HG03432 (cell line): ENCODE results near the gene EDNRA.

ENCODE experiments used
- ATAC-seq: cut with Tn5 transposase; IDR thresholded peaks from one replicate; pipeline ENCODE4 v1.9.1; 2021; ENCODE audit warnings: mild to moderate bottlenecking, moderate library complexity; ENCODE audit not compliant: unreplicated experiment

Gene EDNRA

DNA sequence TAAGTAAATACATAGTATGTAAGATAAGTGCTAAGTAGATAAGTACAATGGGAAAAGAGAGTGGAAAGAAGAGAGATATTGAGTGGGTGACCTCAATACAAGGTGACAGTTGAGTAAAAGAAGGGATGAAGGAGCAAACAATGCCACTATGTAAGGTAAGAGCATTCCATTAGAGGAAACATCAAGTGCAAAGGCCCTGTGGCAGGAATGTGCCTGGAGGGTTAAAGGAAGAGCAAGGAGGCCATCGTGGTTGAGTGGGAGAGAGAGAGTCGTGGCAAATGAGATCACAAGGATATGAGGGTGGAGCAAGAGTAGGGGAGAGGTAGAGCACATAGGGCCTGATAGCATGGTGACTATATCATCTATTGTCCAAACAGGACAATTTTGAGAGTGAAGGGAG is 13.4 kb downstream of the EDNRA start:
- no peak for ATAC-seq

DNA sequence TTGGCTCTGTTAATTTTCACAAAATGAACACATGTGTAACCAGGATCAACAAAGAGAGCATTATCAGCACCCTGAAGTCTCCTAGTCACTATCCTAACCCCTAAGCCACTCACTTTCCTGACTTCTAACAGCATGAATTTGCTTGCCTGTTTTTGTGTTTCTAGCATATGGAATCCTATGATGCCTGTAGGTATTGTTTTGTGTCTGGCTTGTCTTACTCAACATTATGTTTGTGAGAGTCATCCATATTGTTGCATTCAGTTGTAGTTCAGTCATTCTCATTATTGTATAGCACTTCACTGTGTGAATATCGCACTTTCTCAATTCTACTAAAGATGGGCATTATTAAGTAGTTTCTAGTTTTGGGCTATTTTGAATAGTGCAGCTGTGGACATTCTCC is 15.6 kb downstream of the EDNRA start:
- ATAC-seq: no peak

DNA sequence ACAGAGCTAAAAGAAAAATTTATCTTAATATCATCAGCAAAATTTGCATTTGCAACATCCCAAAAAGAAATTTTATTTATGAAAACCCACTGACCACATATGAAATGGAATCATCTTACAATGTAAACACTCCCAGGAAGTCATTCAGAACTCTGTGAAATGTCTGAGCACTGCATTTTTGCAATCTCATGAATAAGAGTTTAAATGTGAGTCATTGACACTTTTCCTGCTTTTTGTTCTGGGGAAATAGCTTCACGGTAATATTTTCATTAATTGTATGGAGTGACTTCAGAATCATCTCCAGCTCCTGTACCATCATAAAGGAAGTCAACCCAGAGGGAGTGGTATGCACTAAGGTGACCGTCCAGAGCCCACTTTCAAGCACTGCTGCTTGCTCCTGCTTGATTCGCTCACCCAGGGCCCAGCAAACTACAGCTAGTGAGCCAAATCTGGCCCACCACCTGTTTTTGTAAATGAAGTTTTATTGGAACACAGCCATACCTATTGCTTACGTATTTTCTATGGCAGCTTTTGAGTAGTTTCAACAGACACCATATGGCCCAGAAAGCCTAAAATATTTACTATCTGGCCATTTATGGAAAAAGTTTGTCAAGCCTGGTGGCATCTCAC is 17.2 kb downstream of the EDNRA start:
- no peak for ATAC-seq

DNA sequence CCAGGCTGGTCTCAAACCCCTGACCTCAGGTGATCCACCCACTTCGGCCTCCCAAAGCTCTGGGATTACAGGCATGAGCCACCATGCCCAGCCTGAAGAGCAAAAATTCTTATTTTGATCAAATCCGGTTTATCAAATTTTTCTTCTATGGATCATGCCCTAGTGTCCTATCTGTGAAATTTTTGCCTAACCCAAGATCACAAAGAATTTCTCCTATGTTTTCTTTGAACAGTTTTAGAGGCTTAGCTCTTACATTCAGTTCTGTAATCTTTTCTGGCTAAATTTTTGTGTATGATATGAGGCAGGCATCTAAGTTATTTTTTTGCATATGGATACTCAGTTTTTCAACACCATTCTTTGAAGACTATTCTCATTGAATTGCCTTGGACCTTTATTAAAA is 27.4 kb downstream of the EDNRA start:
- no peak for ATAC-seq

DNA sequence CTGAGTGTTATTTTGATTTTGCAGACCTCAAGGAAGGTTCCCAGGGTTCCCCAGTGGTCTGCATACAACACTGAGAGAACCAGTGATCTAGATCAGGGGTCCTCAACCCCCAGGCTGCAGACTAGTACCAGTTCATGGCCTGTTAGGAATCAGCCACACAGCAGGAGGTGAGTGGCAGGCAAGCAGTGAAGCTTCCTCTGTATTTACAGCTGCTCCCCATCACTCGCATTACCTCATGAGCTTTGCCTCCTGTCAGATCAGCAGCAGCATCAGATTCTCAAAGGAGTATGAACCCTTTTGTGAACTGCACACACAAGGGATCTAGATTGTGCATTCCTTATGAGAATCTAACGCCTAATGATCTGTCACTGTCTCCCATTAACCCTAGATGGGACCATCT is 28.5 kb downstream of the EDNRA start:
- ATAC-seq: no peak

DNA sequence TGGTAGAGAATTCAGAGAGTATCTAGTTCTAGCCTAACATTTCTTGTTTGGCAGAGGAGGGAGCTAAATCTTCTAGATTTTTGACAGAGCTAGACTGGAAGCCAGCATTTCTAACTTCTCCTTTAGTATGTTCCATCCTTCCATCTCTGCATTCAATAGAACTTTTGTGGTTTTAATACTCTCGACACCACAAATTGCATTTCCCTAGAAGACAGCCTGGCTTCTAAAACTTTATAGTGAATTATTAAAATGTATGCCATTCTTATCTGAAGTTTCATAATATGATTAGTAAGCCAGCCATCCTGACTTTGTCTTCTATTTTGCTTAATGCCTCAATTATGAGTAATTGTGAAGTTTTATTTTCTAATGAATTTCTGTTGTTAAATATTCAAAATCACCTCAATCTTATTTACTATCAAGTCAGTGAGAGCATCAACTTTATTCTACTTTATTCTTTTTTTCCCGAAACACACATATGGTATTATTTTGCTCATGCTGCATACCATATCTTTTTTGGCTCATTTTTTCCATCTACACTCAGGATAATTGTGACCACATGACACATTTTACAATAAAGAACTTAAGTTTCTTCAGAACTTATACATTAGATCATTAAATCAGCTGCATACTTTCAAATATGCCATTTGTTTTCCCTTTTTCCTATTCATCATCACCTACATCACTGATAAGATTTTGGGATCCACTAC is 30.2 kb downstream of the EDNRA start:
- ATAC-seq: no peak

DNA sequence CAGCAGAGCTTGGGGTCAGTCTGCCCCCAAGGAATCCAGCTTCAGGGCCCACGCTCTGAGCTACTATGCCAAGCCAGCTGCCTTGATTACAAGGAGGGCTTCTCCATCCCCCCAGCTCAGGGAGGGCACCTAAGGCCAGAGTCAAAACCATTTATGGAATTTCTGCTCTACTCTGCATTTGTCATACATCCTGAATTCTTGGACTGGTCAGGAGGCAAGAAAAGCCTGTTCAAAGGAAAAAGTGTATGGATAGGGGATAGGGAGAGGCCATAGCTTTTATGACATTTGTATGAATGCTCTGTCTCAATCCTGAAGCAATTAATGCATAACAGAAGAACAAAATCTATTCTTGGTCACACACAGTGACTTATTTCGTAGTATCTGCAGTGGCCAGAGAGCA is 32.2 kb downstream of the EDNRA start:
- no peak for ATAC-seq

DNA sequence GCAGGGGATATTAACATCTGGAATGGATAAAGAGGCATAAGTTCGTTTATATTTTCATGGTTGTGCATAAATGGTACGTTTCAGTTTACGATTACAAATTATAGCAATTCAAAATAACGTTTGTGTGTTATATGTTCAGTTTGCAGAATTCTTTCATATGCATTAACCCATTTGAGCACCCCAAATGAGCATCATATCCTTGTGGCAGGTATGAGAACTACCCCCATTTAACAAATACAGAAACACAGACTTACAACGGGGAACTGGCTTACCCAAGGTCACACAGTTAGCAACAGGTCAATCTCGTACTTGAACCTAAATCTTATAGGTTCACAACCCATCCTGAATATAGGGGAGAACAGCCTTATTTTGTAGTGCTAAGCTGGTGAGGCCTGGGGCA is 33.1 kb downstream of the EDNRA start:
- ATAC-seq: no peak

DNA sequence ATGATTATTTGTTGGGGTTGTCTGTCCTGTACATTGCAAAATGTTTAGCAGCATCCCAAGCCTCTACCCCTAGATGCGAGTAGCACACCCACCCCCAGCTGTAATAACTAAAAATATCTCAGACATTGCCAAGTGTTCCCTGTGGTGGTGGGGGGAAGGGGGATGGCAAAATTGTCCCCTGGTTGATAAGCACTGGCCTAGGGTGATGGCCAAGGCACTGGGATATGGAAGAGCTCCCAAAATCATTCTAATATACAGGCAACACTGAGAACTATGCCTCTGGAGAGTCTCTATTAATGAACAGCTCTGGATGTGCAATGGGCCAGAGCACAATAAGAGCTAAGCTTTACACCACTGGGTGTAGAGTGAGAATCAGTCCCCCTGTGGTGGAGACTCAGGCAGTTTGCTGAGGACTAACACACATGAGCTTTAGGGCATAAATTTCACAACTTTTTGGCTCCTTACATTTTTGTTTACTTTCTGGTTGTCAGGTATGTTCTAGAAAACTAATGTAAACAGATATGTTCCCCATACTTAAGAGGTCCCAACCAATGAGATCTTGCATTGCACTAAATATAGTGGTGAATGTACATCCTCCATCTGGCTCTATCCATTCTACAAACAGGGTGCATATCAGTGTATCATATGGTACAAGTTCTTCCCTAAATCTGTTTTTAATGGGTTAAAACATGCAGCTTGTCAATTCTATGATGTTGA is 34.5 kb downstream of the EDNRA start:
- ATAC-seq: no peak

DNA sequence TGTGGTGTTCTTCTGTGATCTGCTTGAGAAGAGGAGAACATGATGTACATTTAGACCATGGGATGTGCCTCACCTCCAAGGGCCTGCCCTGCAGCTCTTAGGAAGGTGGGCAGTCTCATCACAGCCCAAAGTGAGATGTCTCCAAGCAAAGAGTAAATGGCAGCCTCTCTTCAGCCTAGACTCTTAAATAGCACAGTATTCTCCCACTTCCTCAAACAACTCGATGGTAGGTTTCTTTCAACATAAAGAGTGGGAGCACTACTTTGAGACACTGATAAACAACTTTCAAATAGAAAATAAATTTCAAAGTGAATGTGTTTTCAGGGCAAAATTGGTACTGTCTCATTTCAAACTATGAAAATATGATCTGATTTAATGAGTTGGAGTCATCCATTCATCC is 35.2 kb downstream of the EDNRA start:
- no peak for ATAC-seq

DNA sequence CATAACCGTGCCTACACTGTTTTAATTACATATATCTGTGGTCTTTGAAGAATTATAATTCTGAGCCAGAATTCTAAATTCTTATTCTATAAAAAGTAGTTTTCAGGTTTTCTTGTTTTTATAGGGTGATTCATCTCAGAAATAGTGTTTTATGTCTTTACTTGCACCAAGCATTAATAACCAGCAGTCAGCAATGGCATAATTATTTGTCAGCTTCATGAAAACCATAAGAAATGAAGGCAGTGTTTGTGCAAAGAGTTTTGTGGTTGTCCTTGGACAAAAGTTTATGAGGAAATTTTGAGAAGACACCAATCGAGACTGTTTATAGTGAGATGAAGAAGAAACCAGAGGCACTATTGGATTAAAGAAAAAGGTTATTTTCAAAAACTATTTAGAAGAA is 37.2 kb downstream of the EDNRA start:
- no peak for ATAC-seq

DNA sequence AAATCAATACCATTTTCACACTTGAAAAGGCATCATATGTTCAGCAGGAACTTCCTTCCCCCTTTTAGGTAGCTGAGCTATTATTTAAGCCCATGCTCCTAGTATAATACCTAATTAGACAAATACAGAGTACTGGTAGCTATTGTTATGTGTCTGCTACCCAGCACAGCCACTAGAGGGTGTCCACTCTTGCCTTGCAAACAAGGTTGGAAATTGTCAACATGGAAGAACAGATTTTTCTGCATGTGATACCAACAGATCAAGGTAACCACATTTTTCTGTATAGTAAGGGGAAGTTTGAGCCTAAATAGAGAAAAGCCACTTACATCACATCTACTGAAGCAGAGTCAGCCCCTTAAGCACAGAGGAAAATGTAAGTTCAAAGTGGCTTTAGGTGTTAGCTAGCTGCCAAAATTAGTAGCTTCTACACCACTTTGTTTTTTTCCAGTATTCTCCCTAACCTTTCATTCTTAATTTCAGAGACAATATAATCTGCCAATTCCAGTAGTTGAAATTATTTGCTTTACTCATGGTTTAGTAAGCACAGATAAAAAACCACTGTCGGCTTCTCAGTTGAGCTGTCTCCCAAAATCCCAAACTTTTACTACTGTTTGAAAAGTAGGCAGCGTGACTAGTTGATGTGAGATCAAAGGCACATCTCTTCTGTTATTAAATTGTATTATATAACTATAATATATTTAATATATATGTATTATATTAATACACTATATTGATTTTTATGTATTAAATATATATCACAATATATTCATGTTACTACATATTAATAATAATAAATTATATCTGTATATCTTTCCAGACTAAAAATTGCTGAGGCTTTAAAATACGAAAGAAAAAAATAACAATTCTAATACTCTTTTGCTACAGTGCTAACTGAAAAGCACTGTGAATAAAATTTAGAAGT is 38.2 kb downstream of the EDNRA start:
- ATAC-seq: peak; percentile 94

DNA sequence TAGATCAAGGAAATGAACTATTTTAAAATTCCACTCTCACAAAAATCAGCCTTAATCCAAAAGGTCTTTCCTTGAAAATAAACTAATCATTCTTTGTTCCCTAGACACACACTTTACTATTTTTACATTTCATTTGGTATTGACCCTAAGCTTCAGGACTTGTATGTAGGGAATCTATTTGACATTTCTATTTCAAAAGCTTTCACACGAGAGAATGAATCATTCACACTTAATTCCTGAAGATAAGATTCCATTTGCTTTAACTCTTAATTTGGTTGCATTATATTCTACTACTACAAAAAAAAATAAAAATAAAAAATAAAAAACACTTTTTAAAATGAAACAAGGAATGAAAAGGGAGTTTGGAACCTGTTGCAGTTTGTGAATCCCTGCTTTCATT is 43.7 kb downstream of the EDNRA start:
- no peak for ATAC-seq

DNA sequence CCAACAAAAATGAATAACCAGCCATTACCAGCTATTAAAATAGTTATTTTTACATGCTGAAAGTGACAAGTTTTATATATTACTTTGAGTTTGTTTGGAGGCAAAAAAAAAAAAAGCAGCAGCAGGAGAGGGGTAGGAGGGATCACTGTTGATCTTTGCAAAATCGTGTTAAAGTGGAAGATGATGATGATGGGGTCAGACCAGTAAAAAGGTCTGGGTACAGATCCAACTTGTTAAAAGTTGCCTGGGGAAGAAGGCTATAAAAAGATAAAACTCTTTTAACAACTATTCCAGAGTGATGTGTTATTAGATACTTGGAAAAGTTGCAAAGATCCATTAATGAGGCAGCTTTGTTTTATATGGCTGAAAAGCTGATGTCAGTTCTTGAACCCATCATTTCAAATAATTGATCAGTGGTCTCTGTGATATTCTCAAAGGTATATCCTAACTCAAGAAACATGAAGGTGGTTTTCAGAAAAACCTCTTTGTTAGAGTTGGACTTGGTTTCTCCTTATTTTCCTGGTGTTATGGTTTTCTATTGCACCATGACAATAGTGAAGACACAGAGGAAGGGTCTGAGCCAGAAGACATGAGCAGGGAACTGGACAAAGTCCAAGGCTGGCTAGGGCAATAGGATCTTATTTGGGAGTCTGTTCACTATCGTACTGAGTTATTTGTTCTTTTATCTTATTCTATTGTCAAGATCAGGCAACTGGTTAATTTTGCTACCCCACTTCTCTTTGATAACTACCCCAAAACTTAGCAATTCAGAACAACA is 44.8 kb downstream of the EDNRA start:
- no peak for ATAC-seq

DNA sequence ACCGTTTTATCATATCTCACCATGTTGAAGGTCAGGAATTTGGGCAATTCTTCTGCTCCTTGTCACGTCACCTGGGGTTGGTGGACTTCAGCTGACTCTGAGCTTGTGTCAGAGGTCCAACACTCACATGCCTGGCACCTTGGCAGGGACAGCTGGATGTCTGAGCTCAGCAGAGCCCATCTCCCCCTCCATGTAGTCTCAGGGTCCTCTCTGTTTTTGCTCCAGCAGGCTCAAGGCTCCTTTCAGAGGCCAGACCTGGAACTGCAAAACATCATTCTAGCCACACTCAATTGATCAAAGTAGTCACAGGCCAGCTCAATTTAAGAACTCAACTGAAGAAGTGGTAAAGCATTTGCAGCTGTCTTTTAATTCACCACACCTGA is 45.4 kb downstream of the EDNRA start:
- ATAC-seq: peak; percentile 54

DNA sequence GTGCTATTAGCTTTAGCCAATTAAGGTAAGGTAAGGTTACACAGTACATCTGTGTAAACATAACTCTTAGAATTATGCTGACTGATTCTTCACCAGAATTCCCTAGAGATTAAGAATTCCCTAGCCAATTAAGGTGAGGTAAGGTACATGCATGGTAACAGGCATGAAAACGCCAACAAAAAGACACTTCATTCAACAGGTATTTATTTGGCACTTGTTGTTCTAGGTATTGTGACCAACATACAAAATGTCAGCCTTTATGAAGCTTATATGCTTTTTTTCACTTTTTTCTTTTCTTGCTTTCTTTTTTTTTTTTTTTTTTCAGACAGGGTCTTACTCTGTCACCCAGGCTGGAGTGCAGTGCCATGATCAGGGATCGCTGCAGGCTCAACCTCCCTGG is 47.2 kb downstream of the EDNRA start:
- ATAC-seq: no peak

DNA sequence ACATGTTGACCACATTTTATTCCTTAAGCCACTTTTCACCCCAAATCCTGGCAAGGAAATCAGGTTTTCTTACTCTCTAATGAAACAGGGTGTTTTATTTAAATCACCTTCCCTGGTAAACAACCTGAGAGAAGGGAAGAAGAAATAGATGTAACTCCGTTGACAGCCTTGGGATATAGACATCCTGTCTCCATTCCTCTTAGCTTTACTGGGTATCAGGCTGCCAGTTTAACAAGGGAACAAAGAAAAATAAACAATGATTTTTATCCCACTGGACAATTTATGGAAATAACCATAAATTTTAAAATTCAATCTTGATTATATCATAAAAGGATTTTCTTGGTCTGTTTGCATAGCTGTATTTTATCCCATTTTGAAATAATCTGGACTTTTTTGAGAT is 49.2 kb downstream of the EDNRA start:
- ATAC-seq: no peak

DNA sequence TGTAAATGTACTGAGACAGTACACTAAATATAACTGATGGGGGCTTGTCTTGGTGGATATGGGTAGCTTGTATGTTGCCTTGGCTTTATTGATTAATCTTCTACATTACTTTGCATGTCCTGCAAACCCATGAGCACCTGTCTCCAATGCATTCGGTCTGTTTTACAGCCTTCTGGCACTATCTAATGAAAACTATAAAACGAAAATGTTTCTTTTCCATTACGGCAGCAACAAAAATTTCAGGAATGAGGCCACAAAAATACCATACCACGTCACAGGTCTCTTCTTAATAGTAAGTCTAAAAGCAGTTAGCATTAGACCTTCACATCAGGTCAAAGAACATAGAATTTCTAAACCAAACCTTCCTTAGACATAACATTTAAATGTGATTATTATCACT is 49.8 kb downstream of the EDNRA start:
- no peak for ATAC-seq

DNA sequence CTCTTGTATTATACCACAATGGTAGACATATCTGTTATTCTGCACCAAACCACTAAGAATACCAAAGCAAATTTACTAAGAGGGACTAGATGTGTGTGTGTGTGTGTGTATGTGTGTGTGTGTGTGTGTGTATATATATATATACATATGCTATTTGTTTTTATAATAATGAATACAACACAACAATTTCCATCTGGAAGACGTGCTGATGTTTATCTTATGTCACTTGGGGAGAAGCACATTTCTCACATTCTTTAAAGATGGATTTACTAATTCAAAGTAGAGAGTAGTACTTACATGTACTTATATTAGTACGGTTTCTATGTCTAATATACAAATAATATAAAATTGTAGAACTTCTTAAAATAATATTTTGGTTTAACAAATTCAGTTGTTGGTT is 52.0 kb downstream of the EDNRA start:
- ATAC-seq: no peak

DNA sequence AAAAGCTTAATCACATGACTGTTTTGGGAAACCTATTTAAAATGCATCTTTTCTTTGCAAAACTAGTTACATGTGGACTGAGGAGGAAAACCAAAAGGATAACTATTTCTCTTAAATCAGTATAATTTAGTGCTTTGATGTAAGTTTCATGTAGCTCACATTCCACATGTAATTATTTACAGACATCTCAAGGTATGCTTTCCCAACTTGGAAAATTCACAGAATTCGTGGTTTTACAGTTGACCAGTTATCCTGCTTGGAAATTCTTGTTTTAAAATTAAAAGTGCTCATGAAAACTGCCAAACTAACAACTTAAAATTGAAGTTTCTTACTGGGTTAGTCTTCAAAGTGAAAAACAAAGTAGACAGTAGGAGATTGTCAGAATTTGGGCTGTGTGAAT is 52.4 kb downstream of the EDNRA start:
- ATAC-seq: no peak

DNA sequence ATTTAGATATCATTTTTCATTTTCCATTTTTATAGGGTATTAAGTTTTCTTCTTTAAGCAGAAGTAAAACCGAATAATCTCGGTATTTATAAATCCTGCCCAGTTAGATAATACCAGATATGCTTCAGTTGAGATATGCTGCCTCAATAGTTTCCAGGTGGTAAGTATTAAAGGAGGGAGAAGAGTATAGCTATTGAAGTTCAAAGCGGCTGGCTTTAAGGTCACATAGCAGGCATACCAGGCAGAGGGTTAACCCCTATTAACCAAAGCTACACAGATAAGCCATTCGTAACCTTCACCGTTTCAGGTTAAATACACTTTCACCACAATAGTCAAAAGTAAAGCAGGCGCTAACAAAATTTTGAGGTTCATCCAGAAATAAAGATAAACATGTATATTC is 54.2 kb downstream of the EDNRA start:
- ATAC-seq: no peak
